ENCODE measurements around the gene PAK4.

PAK4 gene

GRCh38 chr19:39147480-39147879 is 21.9 kb downstream of the PAK4 start:
- no peak for TF ChIP-seq CTCF (conservative IDR thresholded peaks at IDR 0.05; ENCODE audit: control insufficient read depth, insufficient read depth, low read depth, low read length)
- DNase-seq (ENCODE audit: low read depth), result no peak
- H3K4me3 ChIP-seq (ENCODE audit: control insufficient read depth, low read depth, low read length), result no peak overlapping the region

- TF ChIP-seq CTCF (conservative IDR thresholded peaks at IDR 0.05; ENCODE audit: control insufficient read depth, insufficient read depth, low read depth, low read length), result no peak
- no peak for DNase-seq (ENCODE audit: low read depth)
- no peak overlapping the region for H3K4me3 ChIP-seq (ENCODE audit: control insufficient read depth, low read depth, low read length)
Observed at GRCh38 chr19:39148939-39149529, 23.4 kb downstream of the PAK4 start.

- DNase-seq (ENCODE audit: low read depth), result no peak
- no peak overlapping the region for H3K4me3 ChIP-seq (ENCODE audit: control insufficient read depth, low read depth, low read length)
- no peak for TF ChIP-seq CTCF (conservative IDR thresholded peaks at IDR 0.05; ENCODE audit: control insufficient read depth, insufficient read depth, low read depth, low read length)
Observed at GRCh38 chr19:39150235-39150634, 24.6 kb downstream of the PAK4 start.

GRCh38 chr19:39150807-39151600 is 25.4 kb downstream of the PAK4 start:
- TF ChIP-seq CTCF (conservative IDR thresholded peaks at IDR 0.05; ENCODE audit: control insufficient read depth, insufficient read depth, low read depth, low read length), result no peak
- no peak overlapping the region for H3K4me3 ChIP-seq (ENCODE audit: control insufficient read depth, low read depth, low read length)
- DNase-seq (ENCODE audit: low read depth), result no peak

GRCh38 chr19:39152066-39152465 is 26.5 kb downstream of the PAK4 start:
- no peak for TF ChIP-seq CTCF (conservative IDR thresholded peaks at IDR 0.05; ENCODE audit: control insufficient read depth, insufficient read depth, low read depth, low read length)
- DNase-seq (ENCODE audit: low read depth), result peak; percentile 19
- no peak overlapping the region for H3K4me3 ChIP-seq (ENCODE audit: control insufficient read depth, low read depth, low read length)

GRCh38 chr19:39154100-39154628 is 28.6 kb downstream of the PAK4 start:
- no peak for DNase-seq (ENCODE audit: low read depth)
- no peak overlapping the region for H3K4me3 ChIP-seq (ENCODE audit: control insufficient read depth, low read depth, low read length)
- TF ChIP-seq CTCF (conservative IDR thresholded peaks at IDR 0.05; ENCODE audit: control insufficient read depth, insufficient read depth, low read depth, low read length), result no peak
